Body of pancreas (tissue), 4 donors: ENCODE measurements around the gene COMMD1. TPM values are rescaled to one million over a fixed set of nuclear protein-coding genes. Genes with fewer than 3 reads are reported as not detected.
"Not testable (repeated sequence)": the region's sequence is repeated elsewhere in the genome, so short reads cannot be mapped to it uniquely, and the experiment has no call there.

ENCODE experiments used
- ATAC-seq: fragments of 150-250 bp; one replicate; pipeline ENCODE4 v1.9.1; 2016
- DNase-seq, 4 donors: peaks; one replicate each; pipeline ENCODE4 v3.0.0-alpha.2; 2019
- H3K27ac ChIP-seq, 4 donors: fragments of 200-600 bp; sonication (generic); 1 replicate in 3 of 4; 2 replicates in 1 of 4; pipeline versions ENCODE4 v1.5.1 to v1.6.1; 2016 to 2019; ENCODE audit warnings: mild to moderate bottlenecking in 1 of 4, mixed read lengths in 1 of 4, moderate library complexity in 1 of 4
- H3K27me3 ChIP-seq, 2 donors: fragments of 200-600 bp; sonication (generic); one replicate each; pipeline ENCODE4 v1.6.0; 2016; ENCODE audit warnings: mild to moderate bottlenecking in 1 of 2
- H3K36me3 ChIP-seq, 2 donors: fragments of 200-600 bp; sonication (generic); replicated peaks in 1 of 2; 2 replicates each; pipeline ENCODE4 v1.5.1; 2016; ENCODE audit warnings: low read depth in 2 of 2; ENCODE audit not compliant: insufficient read depth in 1 of 2
- H3K4me1 ChIP-seq: fragments of 200-600 bp; sonication (generic); one replicate; pipeline ENCODE4 v1.6.0; 2016
- H3K4me3 ChIP-seq, 2 donors: fragments of 200-600 bp; sonication (generic); 1 replicate in 1 of 2; 2 replicates in 1 of 2; pipeline ENCODE4 v1.5.1; 2016 to 2019
- H3K9me3 ChIP-seq, 3 donors: fragments of 200-600 bp; sonication (generic); 1 replicate in 2 of 3; 2 replicates in 1 of 3; pipeline ENCODE4 v1.5.1; 2016
- POLR2A ChIP-seq, 3 donors: fragments of 450-650 bp; IDR thresholded peaks; one replicate each; pipeline ENCODE4 v1.6.1; 2016; ENCODE audit warnings: antibody characterized with exemption in 3 of 3, mild to moderate bottlenecking in 2 of 3
- WGBS, 2 donors: methylation state at CpG; one replicate each; pipeline ENCODE4 v1.1.5; 2017; 5-methylcytosine and 5-hydroxymethylcytosine counted together
- intact Hi-C: fragments of 100-400 bp; cut with DNase I; formaldehyde crosslinking; loops from one replicate; pipeline ENCODE4 v1.15.1; 2023
- total RNA-seq, 2 donors: library from RNA; depleted of rRNA; stranded (reverse); fragments of >200 nt; gene quantifications; one replicate each; pipeline ENCODE4 v1.1.0, GENCODE V29; 2016
- TF ChIP-seq, protein P1 (sequence below), 7 experiments: fragments of 450-650 bp in 4 of 7; fragments of 200-600 bp in 3 of 7; sonication (generic) in 3 of 7; IDR thresholded peaks; one replicate each; pipeline ENCODE4 v1.5.1; 2016 to 2019; ENCODE audit warnings: antibody characterized with exemption in 7 of 7

COMMD1 gene
- total RNA-seq, 2 donors from 2014 or later: 19.1 to 37.9 TPM

DNA sequence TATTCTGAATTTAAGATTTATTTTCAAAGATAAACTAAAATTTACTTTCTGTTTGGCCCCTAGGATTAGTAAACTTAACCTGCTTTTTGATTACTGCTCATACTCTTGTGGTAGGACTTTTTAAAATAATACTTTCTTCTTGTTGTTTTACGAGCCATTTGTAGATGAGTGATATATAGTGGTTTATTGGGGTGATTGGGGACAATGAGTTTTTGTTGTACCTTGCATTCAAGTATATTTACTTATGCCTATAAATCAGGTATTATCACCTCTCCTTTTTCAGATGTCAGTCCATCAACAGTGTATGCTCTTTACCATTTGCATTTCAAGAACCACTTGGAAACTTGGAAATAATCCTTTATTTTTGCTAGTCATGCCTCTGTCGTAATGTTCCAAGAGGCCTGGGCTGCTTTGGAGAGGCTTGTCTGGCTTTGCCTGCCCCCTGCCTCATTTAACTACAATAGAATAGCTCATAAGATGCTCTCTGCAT, 131.3 kb downstream of the COMMD1 start:
- ATAC-seq: no peak
- Histone ChIP-seq H3K27me3 (no peaks in the 10 kb centered on the region), H3K4me1 (no peaks in the 10 kb centered on the region), H3K4me3 (no peak overlapping the region), H3K9me3 (no peaks in the 10 kb centered on the region), H3K36me3 (no peaks in the 10 kb centered on the region), H3K27ac (no peak overlapping the region)
- 83 to 87% methylated on average over 2 of the region's 2 CpGs for WGBS, 2 donors
- DNase-seq: no peak
- intact Hi-C loops: no loop called here
- TF ChIP-seq, protein P1, sequence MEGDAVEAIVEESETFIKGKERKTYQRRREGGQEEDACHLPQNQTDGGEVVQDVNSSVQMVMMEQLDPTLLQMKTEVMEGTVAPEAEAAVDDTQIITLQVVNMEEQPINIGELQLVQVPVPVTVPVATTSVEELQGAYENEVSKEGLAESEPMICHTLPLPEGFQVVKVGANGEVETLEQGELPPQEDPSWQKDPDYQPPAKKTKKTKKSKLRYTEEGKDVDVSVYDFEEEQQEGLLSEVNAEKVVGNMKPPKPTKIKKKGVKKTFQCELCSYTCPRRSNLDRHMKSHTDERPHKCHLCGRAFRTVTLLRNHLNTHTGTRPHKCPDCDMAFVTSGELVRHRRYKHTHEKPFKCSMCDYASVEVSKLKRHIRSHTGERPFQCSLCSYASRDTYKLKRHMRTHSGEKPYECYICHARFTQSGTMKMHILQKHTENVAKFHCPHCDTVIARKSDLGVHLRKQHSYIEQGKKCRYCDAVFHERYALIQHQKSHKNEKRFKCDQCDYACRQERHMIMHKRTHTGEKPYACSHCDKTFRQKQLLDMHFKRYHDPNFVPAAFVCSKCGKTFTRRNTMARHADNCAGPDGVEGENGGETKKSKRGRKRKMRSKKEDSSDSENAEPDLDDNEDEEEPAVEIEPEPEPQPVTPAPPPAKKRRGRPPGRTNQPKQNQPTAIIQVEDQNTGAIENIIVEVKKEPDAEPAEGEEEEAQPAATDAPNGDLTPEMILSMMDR (IDR thresholded peaks at IDR 0.05): no peak
- no peak for TF ChIP-seq POLR2A (IDR thresholded peaks at IDR 0.05)

DNA sequence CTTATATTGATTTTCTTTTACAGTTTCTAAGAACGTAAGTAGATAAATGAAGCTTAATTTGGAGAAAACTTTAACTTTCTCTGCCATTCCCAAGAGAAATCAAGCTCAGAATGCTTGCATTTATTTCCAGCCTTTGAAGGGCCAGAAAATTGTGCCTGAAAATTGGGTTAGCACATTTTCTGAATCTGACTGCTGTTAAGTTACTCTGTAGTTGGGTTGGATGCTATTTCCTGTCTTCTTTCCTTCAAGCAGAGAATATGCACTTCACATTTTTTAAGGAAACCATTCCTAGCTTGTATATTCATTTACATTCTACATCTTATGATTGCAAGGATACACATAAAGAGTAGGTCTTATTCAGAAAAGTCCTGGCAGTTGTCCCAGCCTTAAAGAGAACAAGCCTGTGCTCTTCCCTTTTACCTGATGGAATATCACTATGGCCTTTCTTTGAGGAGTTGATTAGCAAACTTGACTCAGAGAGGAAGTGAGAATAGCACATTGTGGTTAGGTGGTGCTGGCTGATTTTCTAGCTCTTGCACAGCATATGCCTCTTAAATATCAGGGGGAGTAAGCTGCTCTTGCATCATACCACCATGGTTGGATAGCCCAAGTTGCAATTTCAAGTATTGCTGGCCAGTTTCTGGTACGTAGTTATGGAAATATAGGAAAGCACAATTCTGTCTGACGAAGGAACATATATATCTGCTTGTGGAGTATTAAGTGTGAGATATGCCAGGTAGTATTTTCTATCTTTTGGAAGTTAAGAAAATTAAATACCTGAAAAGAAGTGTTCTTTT, 133.7 kb downstream of the COMMD1 start:
- no peaks in the 10 kb centered on the region for H3K27me3 ChIP-seq
- no peaks in the 10 kb centered on the region for H3K9me3 ChIP-seq
- H3K4me1 ChIP-seq: peaks cover 5% of the 10 kb centered on the region
- no peak for TF ChIP-seq POLR2A (IDR thresholded peaks at IDR 0.05)
- TF ChIP-seq, protein P1 (IDR thresholded peaks at IDR 0.05): no peak
- H3K4me3 ChIP-seq: no peak overlapping the region
- no peaks in the 10 kb centered on the region for H3K36me3 ChIP-seq
- intact Hi-C loops: no loop called here
- DNase-seq (peak in 1 of 4 donors; percentile 43), ATAC-seq (no peak)
- WGBS, 2 donors: 80 to 90% methylated on average over 3 of the region's 3 CpGs
- no peak overlapping the region for H3K27ac ChIP-seq

DNA sequence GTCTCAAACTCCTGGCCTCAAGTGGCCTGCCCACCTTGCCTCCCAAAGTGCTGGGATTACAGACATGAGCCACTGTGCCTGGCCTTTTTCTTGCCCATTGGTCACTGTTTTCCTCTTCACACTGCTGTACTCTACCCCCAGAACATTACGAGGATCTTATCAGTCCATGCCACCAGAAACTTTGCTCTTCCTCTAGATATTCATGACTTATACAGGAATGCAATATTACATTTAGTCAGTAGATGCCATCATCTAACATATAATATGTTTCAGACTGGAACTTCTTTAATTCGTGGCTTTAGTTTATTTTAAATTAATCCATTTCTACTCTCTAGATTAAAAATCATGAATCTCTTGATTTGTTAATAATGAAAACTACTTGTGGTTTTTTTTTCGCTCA, 135.5 kb downstream of the COMMD1 start:
- no peak for ATAC-seq
- H3K27me3 ChIP-seq: no peaks in the 10 kb centered on the region
- H3K36me3 ChIP-seq: no peaks in the 10 kb centered on the region
- WGBS, 2 donors: 87 to 92% methylated on average over 3 of the region's 3 CpGs
- H3K9me3 ChIP-seq: no peaks in the 10 kb centered on the region
- intact Hi-C loops: no loop called here
- no peak overlapping the region for H3K27ac ChIP-seq
- H3K4me1 ChIP-seq: peaks cover 5% of the 10 kb centered on the region
- DNase-seq: no peak
- H3K4me3 ChIP-seq: no peak overlapping the region
- TF ChIP-seq, protein P1 (IDR thresholded peaks at IDR 0.05): no peak
- TF ChIP-seq POLR2A (IDR thresholded peaks at IDR 0.05): no peak

DNA sequence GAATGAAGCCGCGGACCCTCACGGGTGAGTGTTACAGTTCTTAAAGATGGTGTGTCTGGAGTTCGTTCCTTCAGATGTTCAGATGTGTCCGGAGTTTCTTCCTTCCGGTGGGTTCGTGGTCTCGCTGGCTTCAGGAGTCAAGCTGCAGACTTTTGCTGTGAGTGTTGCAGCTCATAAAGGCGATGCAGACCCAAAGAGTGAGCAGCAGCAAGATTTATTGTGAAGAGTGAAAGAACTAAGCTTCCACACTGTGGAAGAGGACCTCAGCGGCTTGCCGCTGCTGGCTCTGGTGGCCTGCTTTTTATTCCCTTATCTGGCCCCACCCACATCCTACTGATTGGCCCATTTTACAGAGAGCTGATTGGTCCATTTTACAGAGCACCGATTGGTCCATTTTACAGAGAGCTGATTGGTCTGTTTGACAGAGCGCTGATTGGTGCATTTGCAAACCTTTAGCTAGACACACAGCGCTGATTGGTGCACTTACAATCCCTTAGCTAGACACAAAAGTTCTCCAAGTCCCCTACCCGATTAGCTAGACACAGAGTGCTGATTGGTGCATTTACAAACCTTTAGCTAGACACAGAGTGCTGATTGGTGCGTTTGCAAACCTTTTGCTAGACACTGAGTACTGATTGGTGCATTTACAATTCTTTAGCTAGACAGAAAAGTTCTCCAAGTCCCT, 136.4 kb downstream of the COMMD1 start:
- H3K9me3 ChIP-seq, ATAC-seq, intact Hi-C loops, H3K27ac ChIP-seq, DNase-seq, H3K4me1 ChIP-seq, H3K27me3 ChIP-seq, H3K4me3 ChIP-seq, H3K36me3 ChIP-seq: not testable (repeated sequence)
- 88 to 100% methylated on average over 16 of the region's 16 CpGs for WGBS, 2 donors

DNA sequence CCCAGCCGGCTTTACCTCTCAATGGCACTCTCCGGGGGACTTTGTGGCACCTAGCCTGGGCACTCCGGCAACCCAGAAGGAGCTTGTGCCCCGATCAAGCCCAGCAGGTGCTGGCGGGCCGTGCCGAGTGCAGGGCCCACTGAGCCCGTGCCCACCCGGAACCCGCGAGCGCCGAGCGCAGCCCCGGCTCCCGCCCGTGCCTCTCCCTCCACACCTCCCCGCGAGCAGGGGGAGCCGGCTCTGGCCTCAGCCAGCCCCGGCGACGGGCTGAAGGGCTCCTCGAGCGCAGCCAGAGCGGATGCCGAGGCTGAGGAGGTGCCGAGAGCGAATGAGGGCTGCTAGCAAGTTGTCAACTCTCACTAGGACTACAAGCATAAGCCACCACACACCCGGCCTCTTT, 136.9 kb downstream of the COMMD1 start:
- ATAC-seq: no peak
- H3K27ac ChIP-seq: no peak overlapping the region
- intact Hi-C loops: no loop called here
- no peaks in the 10 kb centered on the region for H3K36me3 ChIP-seq
- WGBS, 2 donors: 96 to 100% methylated on average over 3 to 27 of the region's 30 CpGs
- H3K27me3 ChIP-seq: no peaks in the 10 kb centered on the region
- H3K4me3 ChIP-seq: no peak overlapping the region
- peaks cover 5% of the 10 kb centered on the region for H3K4me1 ChIP-seq
- no peak for DNase-seq
- TF ChIP-seq, protein P1 (IDR thresholded peaks at IDR 0.05): no peak
- no peak for TF ChIP-seq POLR2A (IDR thresholded peaks at IDR 0.05)
- no peaks in the 10 kb centered on the region for H3K9me3 ChIP-seq
